ENCODE measurements around the gene RAB44.
"Not testable (repeated sequence)": the region's sequence is repeated elsewhere in the genome, so short reads cannot be mapped to it uniquely, and the experiment has no call there.

RAB44 gene

DNA sequence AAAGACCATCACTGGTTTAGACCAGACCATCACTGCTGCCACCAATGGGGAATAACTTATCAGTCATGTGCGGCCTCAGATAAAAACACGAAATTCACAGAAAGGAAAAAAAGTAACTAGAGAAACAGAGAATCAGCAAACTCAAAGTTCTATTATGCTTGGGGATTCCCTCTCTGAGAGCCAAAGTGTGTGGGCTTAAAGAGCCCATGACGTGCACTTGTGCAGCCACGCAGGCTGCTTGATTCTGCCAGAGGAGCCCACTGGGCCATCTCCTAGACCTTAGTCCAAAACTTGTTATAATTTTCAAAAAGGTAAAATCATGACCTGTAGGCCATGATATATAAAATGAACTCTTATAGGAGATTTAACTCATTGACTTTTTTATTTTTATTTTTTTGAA lies 15.2 kb downstream of the RAB44 start:
- DNase-seq (ENCODE audit: low spot score), result no peak

DNA sequence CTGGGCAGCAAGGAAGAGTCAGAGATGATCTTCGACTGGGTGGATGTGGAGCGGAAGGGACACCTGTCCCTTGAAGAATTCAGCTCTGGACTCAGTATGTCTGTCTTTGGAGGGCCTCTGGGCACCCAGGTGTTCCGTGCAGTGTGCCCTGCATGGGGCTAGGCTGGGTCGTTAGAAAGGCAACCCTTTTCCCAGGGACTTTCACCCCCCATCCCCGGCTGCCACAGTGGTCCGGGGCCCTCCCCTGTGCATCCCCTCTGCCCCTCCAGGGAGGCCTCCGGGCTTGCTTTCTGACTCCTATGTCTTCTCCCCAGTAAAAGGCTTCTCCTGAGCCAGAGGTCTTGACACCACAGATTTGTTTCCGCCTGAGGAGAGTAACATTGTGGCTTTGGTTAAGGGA lies 16.2 kb downstream of the RAB44 start:
- no peak for DNase-seq (ENCODE audit: low spot score)

DNA sequence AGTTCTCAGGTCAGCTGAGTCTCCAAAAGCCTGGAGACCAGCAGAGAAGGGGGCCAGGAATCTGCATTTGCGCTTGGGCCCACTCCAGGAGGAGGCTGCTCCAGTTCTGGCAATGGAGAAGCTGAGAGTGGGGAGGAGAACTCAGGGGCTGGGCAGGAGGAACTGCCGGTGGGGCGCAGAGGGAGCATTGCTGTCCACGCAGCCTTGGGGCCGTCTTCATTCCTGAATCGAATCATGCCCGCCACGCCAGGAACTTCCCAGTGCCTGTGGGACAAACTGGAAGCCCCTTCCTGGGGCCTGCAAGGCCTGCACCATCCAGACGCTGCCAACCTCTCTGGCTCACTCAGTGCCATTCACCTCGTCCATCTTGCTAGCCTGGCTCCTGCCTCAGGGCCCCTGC lies 16.9 kb downstream of the RAB44 start:
- no peak for DNase-seq (ENCODE audit: low spot score)

DNA sequence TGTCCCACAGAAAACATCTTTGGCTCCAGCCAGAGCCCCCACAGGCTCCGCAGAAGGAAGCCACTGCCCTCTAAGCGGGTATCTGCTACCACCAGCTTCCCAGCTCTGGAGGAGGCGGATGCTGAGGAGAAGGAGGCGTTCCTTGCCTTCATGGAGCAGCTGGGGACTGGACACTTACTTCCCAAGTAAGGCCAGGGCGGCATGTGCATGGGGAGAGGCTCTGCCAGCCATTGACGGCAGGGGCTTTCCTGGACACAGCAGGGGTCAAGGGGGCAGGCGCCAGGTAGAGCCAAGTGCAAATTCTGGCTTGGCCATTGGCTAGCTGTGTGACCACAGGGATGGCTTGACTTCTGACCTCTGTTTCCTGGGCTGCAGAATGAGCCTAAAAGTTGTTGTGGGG lies 17.8 kb downstream of the RAB44 start:
- DNase-seq (ENCODE audit: low spot score), result no peak

DNA sequence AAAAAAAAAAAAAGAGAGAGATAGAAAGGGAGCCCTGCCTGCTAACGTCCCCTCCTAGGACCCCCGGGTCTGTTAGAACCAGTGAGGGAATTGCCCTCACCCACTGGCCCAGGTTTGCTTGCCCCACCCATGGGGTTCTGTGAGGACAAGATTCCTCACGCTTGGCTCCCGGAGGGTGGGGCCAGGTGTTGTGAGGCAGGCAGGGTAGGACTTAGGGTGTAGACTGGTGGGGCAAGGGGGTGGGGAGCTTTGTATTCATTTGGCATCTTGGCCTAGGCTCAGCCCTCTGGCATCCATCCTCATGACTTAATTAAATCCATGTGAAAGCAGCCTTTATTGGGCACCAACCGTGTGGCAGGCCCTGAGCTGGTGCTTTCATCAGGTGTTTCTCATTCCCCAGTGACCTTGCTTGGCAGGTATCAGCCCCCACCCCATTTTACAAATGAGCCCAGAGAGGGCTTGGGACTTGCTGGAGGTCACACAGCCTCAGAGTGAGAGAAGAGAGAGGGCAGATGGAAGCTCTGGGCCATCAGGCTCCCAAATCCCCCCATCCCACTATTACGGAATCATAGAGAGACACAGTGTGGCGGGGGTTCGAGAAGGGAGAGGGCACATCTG lies 19.0 kb downstream of the RAB44 start:
- no peak for DNase-seq (ENCODE audit: low spot score)

DNA sequence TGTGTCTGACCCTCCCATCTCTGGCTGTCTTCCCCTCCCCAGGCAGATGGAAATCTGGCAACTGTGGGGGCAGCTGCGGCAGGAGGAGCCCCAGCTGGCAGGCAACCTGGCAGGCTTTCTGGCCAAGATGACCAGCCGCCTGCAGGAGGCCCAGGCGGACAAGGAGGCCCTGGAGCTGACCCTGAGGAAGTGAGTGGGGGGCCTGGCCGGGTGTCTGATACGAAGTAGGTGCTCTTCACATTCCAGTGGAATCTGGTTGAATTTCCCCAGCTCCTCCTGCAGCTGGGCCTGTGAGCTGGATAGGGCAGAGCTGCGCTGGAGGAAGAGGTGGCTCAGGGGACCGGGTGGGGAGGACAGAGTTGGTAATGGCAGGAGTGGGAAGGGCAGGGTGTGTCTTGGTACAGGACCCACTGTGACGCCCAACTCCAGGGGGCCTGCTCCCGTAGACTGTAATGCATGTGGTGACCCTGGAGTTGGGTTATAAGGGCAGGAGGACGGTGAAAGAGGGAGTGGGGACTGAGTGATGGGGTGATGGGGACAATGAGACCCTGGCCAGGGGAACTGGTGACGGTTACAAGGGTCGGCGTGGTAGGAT lies 19.7 kb downstream of the RAB44 start:
- no peak for DNase-seq (ENCODE audit: low spot score)

DNA sequence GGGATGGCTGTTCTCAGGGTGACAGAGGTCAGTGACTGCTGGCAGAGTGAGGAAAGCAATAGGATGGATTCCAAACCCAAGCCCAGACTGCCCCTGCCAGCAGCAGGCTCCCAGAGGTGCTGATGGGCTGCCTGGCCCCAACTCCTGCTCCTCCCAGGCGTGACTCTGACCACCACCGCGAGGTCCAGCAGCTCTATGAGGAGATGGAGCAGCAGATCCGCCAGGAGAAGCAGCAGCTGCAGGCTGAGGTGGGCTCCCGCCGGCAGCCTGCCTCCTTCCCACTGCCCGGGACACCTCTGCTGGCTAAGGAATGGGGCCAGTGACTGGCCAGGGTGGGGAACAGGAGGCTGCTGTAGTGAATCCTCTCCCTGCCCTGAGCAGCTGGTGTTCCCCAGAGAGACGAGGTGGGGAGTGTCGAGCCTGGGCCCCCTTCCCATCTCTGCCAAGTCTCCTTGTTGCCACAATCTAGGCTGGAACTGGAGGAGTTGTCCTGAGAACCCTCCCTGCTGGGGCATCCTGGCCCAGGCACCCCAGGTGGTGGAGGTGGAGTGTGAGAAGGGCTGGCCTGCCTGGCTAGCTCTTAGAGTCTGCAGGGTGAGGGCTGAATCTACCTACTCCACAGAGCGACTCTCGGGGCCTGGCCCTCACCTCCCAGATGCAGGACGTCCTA lies 20.4 kb downstream of the RAB44 start:
- no peak for DNase-seq (ENCODE audit: low spot score)

DNA sequence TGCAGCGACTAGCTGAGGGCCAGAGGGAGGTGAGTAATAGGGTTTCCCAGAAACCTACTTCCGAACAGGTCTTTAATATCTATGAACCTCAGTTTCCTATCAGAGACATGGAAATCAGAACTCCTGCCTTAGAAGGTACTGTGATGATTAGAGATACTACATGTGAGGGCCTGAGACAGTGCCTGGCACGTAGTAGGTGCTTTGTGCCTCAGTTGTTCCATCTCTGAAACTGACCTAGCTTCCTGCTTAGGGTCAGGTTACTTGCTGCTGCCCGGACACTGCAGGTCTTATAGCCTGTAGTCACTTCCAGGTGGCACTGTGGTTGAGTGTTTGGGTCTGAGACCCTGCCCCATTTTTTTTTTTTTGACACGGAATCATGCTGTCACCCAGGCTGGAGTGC lies 20.9 kb downstream of the RAB44 start:
- no peak for DNase-seq (ENCODE audit: low spot score)

DNA sequence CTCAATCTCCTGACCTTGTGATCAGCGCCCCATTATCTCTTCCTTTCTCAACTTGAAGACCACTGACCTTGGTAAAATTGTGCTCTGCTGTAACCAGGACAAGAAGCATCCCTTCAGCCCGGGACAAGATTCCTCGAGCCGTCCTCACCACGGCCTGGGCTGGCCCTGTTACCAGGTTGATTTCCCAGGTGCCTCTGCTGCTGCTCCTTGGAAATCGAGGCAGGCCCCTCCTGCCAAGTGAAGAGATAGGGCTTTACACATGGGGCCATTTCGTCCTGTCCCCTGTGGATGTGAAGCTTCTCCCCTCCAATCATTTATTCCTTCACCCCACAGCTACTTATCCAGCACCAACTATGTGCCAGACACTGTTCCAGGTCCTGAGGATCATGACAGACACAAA lies 21.5 kb downstream of the RAB44 start:
- no peak for DNase-seq (ENCODE audit: low spot score)

DNA sequence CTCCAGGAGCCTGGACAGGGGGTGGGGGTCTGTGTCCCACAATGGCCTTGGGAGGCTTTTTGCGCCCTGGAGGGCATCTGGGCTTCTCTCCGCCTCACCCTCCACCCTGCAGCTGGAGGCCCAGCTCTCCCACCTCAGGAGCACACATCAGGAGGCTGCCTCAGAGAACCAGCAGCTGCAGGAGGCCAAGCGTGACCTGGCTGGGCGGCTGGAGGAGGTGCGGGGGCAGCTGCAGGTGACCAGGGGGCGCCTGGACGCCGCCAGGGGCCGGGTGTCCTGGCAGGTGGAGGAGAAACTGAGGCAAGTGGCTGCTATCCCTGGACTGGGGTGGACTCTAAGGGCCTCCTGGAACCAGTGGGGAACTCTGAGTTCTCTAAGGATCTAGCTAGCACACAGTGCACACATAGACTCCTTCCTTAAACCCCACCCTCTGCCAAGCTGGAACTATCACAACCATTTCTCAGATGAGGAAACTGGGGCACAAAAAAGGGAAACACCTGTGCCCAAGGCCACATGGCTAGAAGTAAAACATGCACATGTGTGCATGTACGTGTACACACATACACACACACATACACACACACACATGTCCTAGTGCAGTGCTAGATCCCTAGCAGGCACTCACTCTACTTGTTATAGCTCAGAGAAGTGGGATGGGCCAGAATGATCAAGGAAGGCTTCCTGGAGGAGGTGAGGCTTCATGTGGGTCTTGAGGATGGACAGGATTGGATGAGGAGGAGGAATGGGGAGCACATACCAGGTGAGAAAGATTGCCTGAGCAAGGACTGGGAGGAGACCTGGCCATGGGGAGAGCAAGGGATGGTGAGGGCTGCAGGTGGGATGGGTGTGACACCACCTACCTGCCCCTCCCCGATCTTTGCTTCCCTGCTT lies 22.9 kb downstream of the RAB44 start:
- DNase-seq (ENCODE audit: low spot score), result no peak

DNA sequence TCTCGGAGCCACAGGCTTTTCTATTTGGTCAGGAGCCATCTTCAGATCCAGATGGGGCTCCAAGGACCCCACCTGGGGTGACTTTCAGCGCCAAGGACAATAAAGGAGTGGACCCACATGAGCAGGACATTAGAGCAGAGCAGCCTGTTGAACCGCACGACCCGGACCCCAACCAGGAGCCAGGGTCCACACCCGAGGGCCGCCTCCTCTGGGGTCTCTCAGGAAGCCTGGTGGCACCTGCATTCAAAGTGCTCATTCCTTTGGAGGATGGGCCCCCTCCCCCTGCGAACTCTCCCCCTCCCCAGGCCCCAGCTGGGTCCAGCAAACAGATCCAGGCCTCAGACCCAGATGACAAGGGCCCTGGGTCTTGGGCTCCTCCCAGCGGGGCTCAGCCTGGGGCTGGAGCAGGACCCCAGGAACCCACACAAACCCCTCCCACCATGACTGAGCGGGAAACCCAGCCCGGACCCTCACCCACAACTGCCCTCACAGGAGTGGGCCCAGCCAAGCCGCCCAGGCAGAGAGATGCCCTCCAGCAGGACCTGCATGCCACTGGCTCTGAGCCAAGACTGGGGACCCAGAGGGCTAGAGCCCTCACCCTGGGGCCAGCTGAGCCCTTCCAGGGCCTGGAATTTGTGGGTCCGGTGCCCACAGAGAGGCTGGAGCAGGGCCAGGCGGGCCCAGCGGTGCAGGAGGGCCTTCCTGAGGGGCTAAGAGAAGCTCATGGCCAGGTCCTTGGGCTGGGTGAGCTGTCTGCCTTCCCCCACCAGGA lies 23.9 kb downstream of the RAB44 start:
- DNase-seq (ENCODE audit: low spot score), result no peak

DNA sequence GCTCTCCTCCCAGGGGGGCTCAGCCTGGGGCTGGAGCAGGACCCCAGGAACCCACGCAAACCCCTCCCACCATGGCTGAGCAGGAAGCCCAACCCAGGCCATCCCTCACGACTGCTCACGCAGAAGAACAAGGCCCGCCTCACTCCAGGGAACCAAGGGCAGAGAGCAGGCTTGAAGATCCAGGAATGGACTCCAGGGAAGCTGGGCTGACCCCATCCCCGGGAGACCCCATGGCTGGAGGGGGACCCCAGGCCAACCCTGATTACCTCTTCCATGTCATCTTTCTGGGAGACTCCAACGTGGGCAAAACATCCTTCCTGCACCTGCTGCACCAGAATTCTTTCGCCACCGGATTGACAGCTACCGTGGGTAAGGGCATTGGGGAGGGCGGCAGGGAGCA lies 24.7 kb downstream of the RAB44 start:
- no peak for DNase-seq (ENCODE audit: low spot score)

DNA sequence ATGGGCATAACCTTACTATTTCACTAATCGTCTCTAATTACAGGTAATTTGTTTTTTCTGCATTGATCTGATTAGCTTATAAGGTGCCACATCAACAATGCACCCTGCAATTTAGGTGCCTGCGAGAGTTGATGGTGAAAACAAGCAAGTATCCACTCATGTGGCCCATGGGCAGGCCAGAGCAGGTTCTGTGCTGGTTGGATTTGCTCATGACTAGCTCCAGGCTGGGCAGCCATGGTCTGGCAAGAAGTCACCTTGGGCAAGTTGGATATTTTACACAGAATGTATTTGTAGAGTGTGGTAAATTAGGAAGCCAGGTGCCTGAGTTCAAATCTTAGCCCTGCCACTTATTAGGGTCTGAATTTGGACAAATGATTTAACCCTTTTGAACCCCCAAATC lies 25.3 kb downstream of the RAB44 start:
- no peak for DNase-seq (ENCODE audit: low spot score)

DNA sequence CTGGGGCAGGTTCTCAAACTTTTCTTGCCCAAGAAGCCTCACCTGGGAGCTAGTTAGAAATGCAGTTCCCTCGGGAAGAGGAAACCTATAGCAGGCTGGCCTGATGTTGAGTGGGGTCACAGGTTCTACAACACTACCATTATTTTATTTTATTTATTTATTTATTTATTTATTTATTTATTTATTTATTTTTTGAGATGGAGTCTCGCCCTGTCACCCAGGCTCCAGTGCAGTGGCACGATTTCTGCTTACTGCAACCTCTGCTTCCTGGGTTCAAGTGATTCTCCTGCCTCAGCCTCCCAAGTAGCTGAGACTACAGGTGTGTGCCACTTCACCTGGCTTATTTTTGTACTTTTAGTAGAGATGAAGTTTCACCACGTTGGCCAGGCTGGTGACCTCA lies 26.4 kb downstream of the RAB44 start:
- DNase-seq (ENCODE audit: low spot score), result not testable (repeated sequence)

DNA sequence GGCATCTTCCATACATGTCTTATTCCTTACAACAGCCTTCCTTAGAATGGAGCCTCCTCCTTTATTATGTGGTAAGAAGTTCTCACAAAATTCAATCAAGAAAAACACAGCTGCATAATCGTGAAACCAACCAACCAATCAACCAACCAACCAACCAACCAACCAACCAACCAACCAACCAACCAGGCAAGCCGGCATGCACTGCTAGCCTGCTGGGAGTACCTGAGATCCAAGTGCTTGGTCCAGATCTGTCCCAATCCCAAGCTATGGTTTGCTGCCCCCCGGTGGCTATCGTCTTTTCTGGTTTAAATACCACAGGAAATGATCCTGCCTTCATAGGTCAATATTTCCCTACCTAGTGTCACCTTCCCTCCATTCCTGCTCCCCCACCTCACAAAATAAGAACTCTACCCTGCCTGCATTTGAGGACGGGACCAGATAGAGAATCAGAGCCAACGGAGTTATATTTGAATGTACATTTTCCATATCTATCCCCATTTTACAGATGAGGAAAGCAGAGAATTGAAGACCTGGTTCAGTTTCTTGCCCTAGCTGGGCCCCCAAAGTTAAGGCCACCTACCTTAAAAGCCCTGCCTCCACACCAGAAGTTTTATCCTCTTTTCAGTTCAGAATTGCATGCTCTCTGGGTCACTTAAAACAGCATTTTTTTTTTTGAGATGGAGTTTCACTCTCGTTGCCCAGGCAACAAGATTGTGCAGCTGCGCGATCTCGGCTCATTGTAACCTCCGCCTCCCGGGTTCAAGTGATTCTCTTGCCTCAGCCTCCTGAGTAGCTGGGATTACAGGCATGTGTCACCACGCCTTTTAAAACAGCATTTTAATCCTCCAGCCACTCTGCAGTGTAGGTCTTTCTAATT lies 27.1 kb downstream of the RAB44 start:
- DNase-seq (ENCODE audit: low spot score), result peak; percentile 86

DNA sequence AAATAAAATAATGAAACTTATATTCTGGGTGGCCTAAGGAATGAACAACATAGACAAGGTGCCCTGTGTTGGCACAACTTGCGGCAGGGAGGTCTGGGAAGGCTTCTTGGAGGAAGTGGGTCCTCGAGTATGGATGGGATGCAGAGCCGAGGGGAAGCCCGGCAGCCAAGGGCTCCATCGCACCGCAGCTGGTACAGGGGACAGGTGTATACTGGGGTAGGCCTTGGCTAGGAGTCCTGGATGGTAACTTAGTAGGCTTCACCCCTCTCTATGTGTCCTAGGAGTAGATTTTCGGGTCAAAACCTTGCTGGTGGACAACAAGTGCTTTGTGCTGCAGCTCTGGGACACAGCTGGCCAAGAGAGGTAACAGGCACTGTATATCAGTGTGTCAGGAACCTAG lies 28.0 kb downstream of the RAB44 start:
- no peak for DNase-seq (ENCODE audit: low spot score)

DNA sequence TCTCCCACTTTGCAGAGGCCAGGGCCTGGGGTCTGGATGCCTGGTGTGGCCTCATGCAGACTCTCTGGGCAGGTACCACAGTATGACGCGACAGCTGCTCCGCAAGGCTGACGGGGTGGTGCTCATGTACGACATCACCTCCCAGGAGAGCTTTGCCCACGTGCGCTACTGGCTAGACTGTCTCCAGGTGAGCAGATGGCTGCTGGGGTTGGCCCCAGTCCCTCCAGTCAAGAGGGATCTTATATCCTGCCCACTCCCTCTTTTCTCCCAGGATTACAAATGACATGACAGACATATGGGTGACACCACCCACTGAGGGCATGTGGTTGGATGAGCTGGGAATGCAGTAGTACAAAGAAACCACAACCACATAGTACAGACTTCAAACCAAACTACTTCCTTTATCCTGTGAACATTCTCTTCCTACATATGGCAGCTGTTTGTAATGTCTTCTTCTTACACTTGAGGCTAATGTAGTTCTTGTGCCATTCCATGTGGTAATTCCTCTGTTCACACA lies 29.9 kb downstream of the RAB44 start:
- DNase-seq (ENCODE audit: low spot score), result peak; percentile 26

DNA sequence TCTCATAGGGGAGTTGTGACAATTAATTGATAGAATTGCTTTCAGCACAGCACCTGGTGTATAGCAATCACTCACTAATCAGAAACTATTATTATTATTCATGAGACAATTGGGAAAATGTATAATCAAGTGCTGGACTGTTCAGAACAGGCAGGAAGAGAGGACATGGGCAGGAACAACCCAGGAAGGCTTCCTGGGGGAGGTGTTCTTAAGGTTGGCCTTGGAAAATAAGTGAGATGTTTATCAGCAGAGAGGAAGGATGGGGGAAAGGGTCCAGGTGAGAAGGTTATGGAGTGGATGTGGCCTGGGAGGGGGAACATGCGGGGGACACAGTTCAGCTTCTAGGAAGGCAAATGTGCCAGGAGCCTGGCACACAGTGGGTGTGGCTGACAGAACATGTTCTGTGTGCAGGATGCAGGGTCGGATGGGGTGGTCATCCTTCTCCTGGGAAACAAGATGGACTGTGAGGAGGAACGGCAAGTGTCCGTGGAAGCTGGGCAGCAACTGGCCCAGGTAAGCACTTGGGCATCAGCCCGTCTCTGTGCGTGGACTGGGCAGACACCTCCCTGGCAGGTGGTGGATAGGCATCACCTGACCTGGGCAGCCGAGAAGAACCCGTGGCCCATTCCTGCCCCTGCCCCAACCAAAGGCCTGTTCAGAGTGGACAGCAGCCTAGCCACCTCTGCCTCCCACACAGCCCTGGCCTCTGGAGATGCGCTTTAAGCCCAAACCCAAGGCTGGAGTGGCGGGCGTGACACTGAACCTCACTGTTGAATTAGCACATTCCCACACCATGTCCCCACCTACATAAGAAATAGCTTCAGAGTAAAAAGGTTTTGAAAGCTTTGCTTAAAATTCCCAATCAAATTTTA lies 30.9 kb downstream of the RAB44 start:
- no peak for DNase-seq (ENCODE audit: low spot score)

DNA sequence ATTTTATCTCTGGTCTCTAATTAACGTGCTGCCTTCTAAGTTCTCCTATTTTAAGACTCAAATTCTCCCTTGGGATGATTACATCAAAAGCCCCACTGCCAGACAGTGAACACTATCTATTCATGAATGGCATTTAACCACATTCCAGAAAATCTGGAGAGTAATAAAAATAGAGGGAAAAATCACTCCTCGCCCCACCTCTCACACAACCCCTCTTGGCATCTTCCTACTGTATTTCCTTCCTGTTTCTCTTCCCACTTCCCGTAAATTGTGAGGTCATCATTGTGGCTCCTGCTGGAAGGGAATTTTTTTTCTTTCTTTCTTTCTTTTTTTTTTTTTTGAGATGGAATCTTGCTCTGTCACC lies 31.5 kb downstream of the RAB44 start:
- peak; percentile 48 for DNase-seq (ENCODE audit: low spot score)
